Measurements from ENCODE around the gene SFT2D2. TPM values are rescaled to one million over a fixed set of nuclear protein-coding genes. Genes with fewer than 3 reads are reported as not detected.
"Not testable (repeated sequence)": the region's sequence is repeated elsewhere in the genome, so short reads cannot be mapped to it uniquely, and the experiment has no call there.

The SFT2D2 gene
- 10 to 100 TPM; 33.1 to 35.3 TPM for total RNA-seq

GRCh38 chr1:168225476-168226190 lies at the start of gene SFT2D2:
TSS of gene SFT2D2 (plus strand) at chr1:168226004. CDS start at chr1:168226080, 76 bp downstream.
- intact Hi-C loops (cut with micrococcal nuclease): loop anchor here (1.0 to 2.0 kb wide), 3 partner anchors 46 to 289 kb away; partner anchors contain the start of genes DCAF6 and MPC2
- CTCF ChIA-PET: interaction anchor here (0.5 to 3.1 kb wide), 8 partner anchors 10 to 143 kb away, joined by 3 to 20 read pairs (median 3); partner anchors contain the start of gene TIPRL
- peaks cover 2% of the 10 kb centered on the region for H3K27me3 Mint-ChIP-seq (ENCODE audit: low read depth)
- peak within 1 kb of the TSS; percentile 92 for H3K4me3 Mint-ChIP-seq
- peaks cover 17% of the 10 kb centered on the region for H3K36me3 Mint-ChIP-seq (ENCODE audit: low read depth)
- H3K27ac Mint-ChIP-seq: peak within 1 kb of the TSS; percentile 80
- peaks cover 46% of the 10 kb centered on the region for H3K4me1 Mint-ChIP-seq (ENCODE audit: low read depth)
- no peaks in the 10 kb centered on the region for H3K9me3 Mint-ChIP-seq
- peak; percentile 77 for DNase-seq

GRCh38 chr1:168178227-168178637 lies 47.6 kb upstream of the SFT2D2 start:
- CTCF ChIA-PET: interaction anchor here (0.8 to 1.1 kb wide), 2 partner anchors 47 to 205 kb away, joined by 3 read pairs; partner anchors contain the start of gene SFT2D2
- H3K27ac Mint-ChIP-seq: no peak overlapping the region
- intact Hi-C loops (cut with micrococcal nuclease): loop anchor here (1.0 to 5.0 kb wide), 7 partner anchors 59 to 1309 kb away; partner anchors contain the start of gene SLC19A2
- peaks cover 4% of the 10 kb centered on the region for H3K27me3 Mint-ChIP-seq (ENCODE audit: low read depth)
- no peak overlapping the region for H3K4me3 Mint-ChIP-seq
- H3K4me1 Mint-ChIP-seq (ENCODE audit: low read depth): peaks cover 4% of the 10 kb centered on the region
- H3K36me3 Mint-ChIP-seq (ENCODE audit: low read depth): no peaks in the 10 kb centered on the region
- no peaks in the 10 kb centered on the region for H3K9me3 Mint-ChIP-seq
- DNase-seq: no peak

GRCh38 chr1:168178638-168179437 lies 47.0 kb upstream of the SFT2D2 start, which contains the start of gene TIPRL:
TSS of gene TIPRL (plus strand) at chr1:168178962. CDS start at chr1:168179078, 116 bp downstream.
- Mint-ChIP-seq H3K4me1 (ENCODE audit: low read depth) (peaks cover 7% of the 10 kb centered on the region), H3K9me3 (no peaks in the 10 kb centered on the region), H3K36me3 (ENCODE audit: low read depth) (peaks cover 1% of the 10 kb centered on the region), H3K27ac (no peak within 1 kb of the TSS), H3K27me3 (ENCODE audit: low read depth) (peaks cover 2% of the 10 kb centered on the region), H3K4me3 (no peak within 1 kb of the TSS)
- CTCF ChIA-PET: interaction anchor here (0.8 to 1.5 kb wide), 4 partner anchors 47 to 204 kb away, joined by 3 to 7 read pairs (median 3); partner anchors contain the start of gene SFT2D2
- DNase-seq: peak; percentile 97
- intact Hi-C loops (cut with micrococcal nuclease): loop anchor here (1.0 to 5.0 kb wide), 13 partner anchors 41 to 1308 kb away; partner anchors contain the start of genes BLZF1, DCAF6, SFT2D2 and SLC19A2

- intact Hi-C loops (cut with micrococcal nuclease): loop anchor here (1.0 to 5.0 kb wide), 11 partner anchors 41 to 1308 kb away; partner anchors contain the start of genes BLZF1, DCAF6, SFT2D2 and SLC19A2
- H3K4me3 Mint-ChIP-seq: no peak overlapping the region
- DNase-seq: no peak
Measured at GRCh38 chr1:168179438-168180147, 46.2 kb upstream of the SFT2D2 start.

GRCh38 chr1:168180148-168180524 lies 45.7 kb upstream of the SFT2D2 start:
- no peak overlapping the region for H3K27ac Mint-ChIP-seq
- no peak overlapping the region for H3K4me3 Mint-ChIP-seq
- H3K4me1 Mint-ChIP-seq (ENCODE audit: low read depth): peaks cover 9% of the 10 kb centered on the region
- peak; percentile 38 for DNase-seq
- no peaks in the 10 kb centered on the region for H3K9me3 Mint-ChIP-seq
- intact Hi-C loops (cut with micrococcal nuclease): no loop called here
- no peaks in the 10 kb centered on the region for H3K27me3 Mint-ChIP-seq (ENCODE audit: low read depth)
- CTCF ChIA-PET: interaction anchor here (0.8 to 1.5 kb wide), 3 partner anchors 45 to 98 kb away, joined by 3 to 7 read pairs (median 4); partner anchors contain the start of gene SFT2D2
- H3K36me3 Mint-ChIP-seq (ENCODE audit: low read depth): peaks cover 8% of the 10 kb centered on the region

More at GRCh38 chr1:168179438-168180147, 46.2 kb upstream of the SFT2D2 start:
- Mint-ChIP-seq H3K36me3 (ENCODE audit: low read depth) (peaks cover 4% of the 10 kb centered on the region), H3K9me3 (no peaks in the 10 kb centered on the region), H3K4me1 (ENCODE audit: low read depth) (peaks cover 9% of the 10 kb centered on the region), H3K27me3 (ENCODE audit: low read depth) (no peaks in the 10 kb centered on the region), H3K27ac (no peak overlapping the region)
- CTCF ChIA-PET: interaction anchor here (0.8 to 1.5 kb wide), 4 partner anchors 46 to 203 kb away, joined by 3 to 7 read pairs (median 4); partner anchors contain the start of gene SFT2D2

- DNase-seq; intact Hi-C loops (cut with micrococcal nuclease); H3K9me3 Mint-ChIP-seq; H3K4me3 Mint-ChIP-seq; H3K27me3 Mint-ChIP-seq (ENCODE audit: low read depth); H3K4me1 Mint-ChIP-seq (ENCODE audit: low read depth); H3K27ac Mint-ChIP-seq: not testable (repeated sequence)
- CTCF ChIA-PET: interaction anchor here (0.6 to 0.8 kb wide), 2 partner anchors 12 to 60 kb away, joined by 3 to 5 read pairs; no protein-coding TSS in a partner anchor
- peaks cover 10% of the 10 kb centered on the region for H3K36me3 Mint-ChIP-seq (ENCODE audit: low read depth)
Measured at GRCh38 chr1:168181063-168181720, 44.6 kb upstream of the SFT2D2 start.

- Mint-ChIP-seq H3K36me3 (ENCODE audit: low read depth) (peaks cover 37% of the 10 kb centered on the region), H3K4me1 (ENCODE audit: low read depth) (peaks cover 5% of the 10 kb centered on the region), H3K27ac (no peak overlapping the region), H3K4me3 (no peak overlapping the region), H3K27me3 (ENCODE audit: low read depth) (no peaks in the 10 kb centered on the region), H3K9me3 (no peaks in the 10 kb centered on the region)
- CTCF ChIA-PET: interaction anchor here (1.1 kb wide), 1 partner anchor 102 kb away, joined by 3 read pairs; no protein-coding TSS in a partner anchor
- no peak for DNase-seq
- intact Hi-C loops (cut with micrococcal nuclease): no loop called here
Measured at GRCh38 chr1:168187177-168187576, 38.6 kb upstream of the SFT2D2 start.

- Mint-ChIP-seq H3K9me3 (no peaks in the 10 kb centered on the region), H3K27ac (no peak overlapping the region), H3K4me1 (ENCODE audit: low read depth) (no peaks in the 10 kb centered on the region), H3K27me3 (ENCODE audit: low read depth) (no peaks in the 10 kb centered on the region), H3K4me3 (no peak overlapping the region), H3K36me3 (ENCODE audit: low read depth) (peaks cover 33% of the 10 kb centered on the region)
- no peak for DNase-seq
- intact Hi-C loops (cut with micrococcal nuclease): no loop called here
- CTCF ChIA-PET: interaction anchor here (0.7 to 1.7 kb wide), 3 partner anchors 45 to 603 kb away, joined by 3 to 4 read pairs (median 3); no protein-coding TSS in a partner anchor
Measured at GRCh38 chr1:168190403-168190802, 35.4 kb upstream of the SFT2D2 start.

- Mint-ChIP-seq H3K36me3 (ENCODE audit: low read depth) (peaks cover 38% of the 10 kb centered on the region), H3K27ac (no peak overlapping the region), H3K27me3 (ENCODE audit: low read depth) (no peaks in the 10 kb centered on the region), H3K4me1 (ENCODE audit: low read depth) (peaks cover 5% of the 10 kb centered on the region), H3K4me3 (no peak overlapping the region), H3K9me3 (no peaks in the 10 kb centered on the region)
- no peak for DNase-seq
- intact Hi-C loops (cut with micrococcal nuclease): no loop called here
- CTCF ChIA-PET: no interaction called here
Measured at GRCh38 chr1:168195199-168196135, 30.3 kb upstream of the SFT2D2 start.

- H3K4me1 Mint-ChIP-seq (ENCODE audit: low read depth): peaks cover 5% of the 10 kb centered on the region
- H3K4me3 Mint-ChIP-seq: no peak overlapping the region
Measured at GRCh38 chr1:168199056-168199455, 26.7 kb upstream of the SFT2D2 start.

More at GRCh38 chr1:168199056-168199455, 26.7 kb upstream of the SFT2D2 start:
- DNase-seq: no peak
- no peak overlapping the region for H3K27ac Mint-ChIP-seq
- CTCF ChIA-PET: no interaction called here
- no peaks in the 10 kb centered on the region for H3K9me3 Mint-ChIP-seq
- no peaks in the 10 kb centered on the region for H3K27me3 Mint-ChIP-seq (ENCODE audit: low read depth)
- H3K36me3 Mint-ChIP-seq (ENCODE audit: low read depth): peaks cover 45% of the 10 kb centered on the region
- intact Hi-C loops (cut with micrococcal nuclease): no loop called here
